Measurements from ENCODE around the gene CAST.

The CAST gene

GRCh38 chr5:96673127-96673526, 11.0 kb downstream of the CAST start:
- TF ChIP-seq ZFX (IDR thresholded peaks at IDR 0.05; ENCODE audit: borderline replicate concordance) (no peak), CTCF (IDR thresholded peaks at IDR 0.05) (no peak)
- no peak overlapping the region for H3K27ac ChIP-seq

GRCh38 chr5:96675882-96676281, 13.7 kb downstream of the CAST start:
- H3K27ac ChIP-seq: no peak overlapping the region
- no peak for TF ChIP-seq ZFX (IDR thresholded peaks at IDR 0.05; ENCODE audit: borderline replicate concordance)
- TF ChIP-seq CTCF (IDR thresholded peaks at IDR 0.05): no peak

- TF ChIP-seq CTCF (IDR thresholded peaks at IDR 0.05) (no peak), ZFX (IDR thresholded peaks at IDR 0.05; ENCODE audit: borderline replicate concordance) (no peak)
- no peak overlapping the region for H3K27ac ChIP-seq
Measured at GRCh38 chr5:96677496-96677895, 15.3 kb downstream of the CAST start.

GRCh38 chr5:96679293-96679692, 17.1 kb downstream of the CAST start:
- no peak overlapping the region for H3K27ac ChIP-seq
- TF ChIP-seq CTCF (IDR thresholded peaks at IDR 0.05) (no peak), ZFX (IDR thresholded peaks at IDR 0.05; ENCODE audit: borderline replicate concordance) (no peak)

GRCh38 chr5:96680759-96681470, 18.7 kb downstream of the CAST start:
- no peak for TF ChIP-seq ZFX (IDR thresholded peaks at IDR 0.05; ENCODE audit: borderline replicate concordance)
- TF ChIP-seq CTCF (IDR thresholded peaks at IDR 0.05): no peak
- no peak overlapping the region for H3K27ac ChIP-seq

- TF ChIP-seq CTCF (IDR thresholded peaks at IDR 0.05) (no peak), ZFX (IDR thresholded peaks at IDR 0.05; ENCODE audit: borderline replicate concordance) (no peak)
- no peak overlapping the region for H3K27ac ChIP-seq
Measured at GRCh38 chr5:96683392-96683791, 21.2 kb downstream of the CAST start.

GRCh38 chr5:96683810-96684209, 21.6 kb downstream of the CAST start:
- H3K27ac ChIP-seq: no peak overlapping the region

More at GRCh38 chr5:96683810-96684209, 21.6 kb downstream of the CAST start:
- TF ChIP-seq CTCF (IDR thresholded peaks at IDR 0.05) (no peak), ZFX (IDR thresholded peaks at IDR 0.05; ENCODE audit: borderline replicate concordance) (no peak)
